ENCODE results near the gene CCNF. TPM values are rescaled to one million over a fixed set of nuclear protein-coding genes. Genes with fewer than 3 reads are reported as not detected.
A peak's percentile ranks its signal among the peaks of the same experiment; 100 is the strongest.

Gene CCNF
- total RNA-seq, 1 donor from 2014 or later, result 6.3 TPM

- DNase-seq (ENCODE audit: low spot score), result no peak
These were observed 27.4 kb downstream of the CCNF start for GRCh38 chr16:2456551-2457153.

GRCh38 chr16:2457267-2457666 is 28.0 kb downstream of the CCNF start:
- no peak for DNase-seq (ENCODE audit: low spot score)

- no peak for DNase-seq (ENCODE audit: low spot score)
These were observed 28.7 kb downstream of the CCNF start for GRCh38 chr16:2457946-2458345.

GRCh38 chr16:2458887-2459646 is 29.8 kb downstream of the CCNF start:
- DNase-seq (ENCODE audit: low spot score), result no peak

GRCh38 chr16:2459647-2460390 is 30.6 kb downstream of the CCNF start, which contains the start of gene TEDC2:
TSS of gene TEDC2 (plus strand) at chr16:2460109. CDS start at chr16:2460145, 36 bp downstream.
- DNase-seq (ENCODE audit: low spot score), result peak; percentile 98

- DNase-seq (ENCODE audit: low spot score), result no peak
These were observed 31.1 kb downstream of the CCNF start for GRCh38 chr16:2460391-2460713.

- DNase-seq (ENCODE audit: low spot score), result no peak
These were observed 31.7 kb downstream of the CCNF start for GRCh38 chr16:2460916-2461315.

GRCh38 chr16:2462031-2462866 is 33.0 kb downstream of the CCNF start:
- no peak for DNase-seq (ENCODE audit: low spot score)

- DNase-seq (ENCODE audit: low spot score), result no peak
These were observed 35.1 kb downstream of the CCNF start for GRCh38 chr16:2464333-2464732.

GRCh38 chr16:2465653-2466415 is 36.6 kb downstream of the CCNF start:
- no peak for DNase-seq (ENCODE audit: low spot score)

GRCh38 chr16:2466667-2467527 is 37.6 kb downstream of the CCNF start:
- DNase-seq (ENCODE audit: low spot score), result no peak

- peak; percentile 82 for DNase-seq (ENCODE audit: low spot score)
These were observed 38.4 kb downstream of the CCNF start for GRCh38 chr16:2467528-2468232.

- peak; percentile 51 for DNase-seq (ENCODE audit: low spot score)
These were observed 39.0 kb downstream of the CCNF start for GRCh38 chr16:2468233-2468724.

GRCh38 chr16:2468725-2469398 is 39.6 kb downstream of the CCNF start:
- DNase-seq (ENCODE audit: low spot score), result peak; percentile 29

- no peak for DNase-seq (ENCODE audit: low spot score)
These were observed 40.4 kb downstream of the CCNF start for GRCh38 chr16:2469399-2470233.

GRCh38 chr16:2470234-2470601 is 41.0 kb downstream of the CCNF start:
- DNase-seq (ENCODE audit: low spot score), result no peak

- DNase-seq (ENCODE audit: low spot score), result no peak
These were observed 41.4 kb downstream of the CCNF start for GRCh38 chr16:2470603-2471015.
